Measurements from ENCODE around the gene C19orf38. TPM values are rescaled to one million over a fixed set of nuclear protein-coding genes. Genes with fewer than 3 reads are reported as not detected.

Gene C19orf38
- total and polyA plus RNA-seq, 9 of the 15 experiments (the other 6 are each of a cell fraction or from before 2014, with no cell fraction given) = 0.14 to 0.18 TPM; not detected in 7

GRCh38 chr19:10812902-10813404, 35.3 kb upstream of the C19orf38 start (continued):
- TF ChIP-seq, protein P1, sequence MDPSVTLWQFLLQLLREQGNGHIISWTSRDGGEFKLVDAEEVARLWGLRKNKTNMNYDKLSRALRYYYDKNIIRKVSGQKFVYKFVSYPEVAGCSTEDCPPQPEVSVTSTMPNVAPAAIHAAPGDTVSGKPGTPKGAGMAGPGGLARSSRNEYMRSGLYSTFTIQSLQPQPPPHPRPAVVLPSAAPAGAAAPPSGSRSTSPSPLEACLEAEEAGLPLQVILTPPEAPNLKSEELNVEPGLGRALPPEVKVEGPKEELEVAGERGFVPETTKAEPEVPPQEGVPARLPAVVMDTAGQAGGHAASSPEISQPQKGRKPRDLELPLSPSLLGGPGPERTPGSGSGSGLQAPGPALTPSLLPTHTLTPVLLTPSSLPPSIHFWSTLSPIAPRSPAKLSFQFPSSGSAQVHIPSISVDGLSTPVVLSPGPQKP (CRISPR knock-in tag; IDR thresholded peaks at IDR 0.05) = no peak
- TF ChIP-seq CXXC5 (CRISPR knock-in tag; IDR thresholded peaks at IDR 0.05) = peak; percentile 62
- TF ChIP-seq ATF3 (IDR thresholded peaks at IDR 0.05) = peak; percentile 70
- no peak for TF ChIP-seq ATF3 (CRISPR knock-in tag; conservative IDR thresholded peaks at IDR 0.05)
- peak; percentile 96 for TF ChIP-seq MAFG (tag; conservative IDR thresholded peaks at IDR 0.05)
- peak; percentile 97 for TF ChIP-seq ZNF316 (IDR thresholded peaks at IDR 0.05)
- no peak for TF ChIP-seq ZNF77 (CRISPR knock-in tag; IDR thresholded peaks at IDR 0.05)
- peak; percentile 89 for TF ChIP-seq MAFK (IDR thresholded peaks at IDR 0.05; ENCODE audit: low read length)
- no peak for TF ChIP-seq ZNF551 (CRISPR knock-in tag; IDR thresholded peaks at IDR 0.05)
- TF ChIP-seq, protein P2, sequence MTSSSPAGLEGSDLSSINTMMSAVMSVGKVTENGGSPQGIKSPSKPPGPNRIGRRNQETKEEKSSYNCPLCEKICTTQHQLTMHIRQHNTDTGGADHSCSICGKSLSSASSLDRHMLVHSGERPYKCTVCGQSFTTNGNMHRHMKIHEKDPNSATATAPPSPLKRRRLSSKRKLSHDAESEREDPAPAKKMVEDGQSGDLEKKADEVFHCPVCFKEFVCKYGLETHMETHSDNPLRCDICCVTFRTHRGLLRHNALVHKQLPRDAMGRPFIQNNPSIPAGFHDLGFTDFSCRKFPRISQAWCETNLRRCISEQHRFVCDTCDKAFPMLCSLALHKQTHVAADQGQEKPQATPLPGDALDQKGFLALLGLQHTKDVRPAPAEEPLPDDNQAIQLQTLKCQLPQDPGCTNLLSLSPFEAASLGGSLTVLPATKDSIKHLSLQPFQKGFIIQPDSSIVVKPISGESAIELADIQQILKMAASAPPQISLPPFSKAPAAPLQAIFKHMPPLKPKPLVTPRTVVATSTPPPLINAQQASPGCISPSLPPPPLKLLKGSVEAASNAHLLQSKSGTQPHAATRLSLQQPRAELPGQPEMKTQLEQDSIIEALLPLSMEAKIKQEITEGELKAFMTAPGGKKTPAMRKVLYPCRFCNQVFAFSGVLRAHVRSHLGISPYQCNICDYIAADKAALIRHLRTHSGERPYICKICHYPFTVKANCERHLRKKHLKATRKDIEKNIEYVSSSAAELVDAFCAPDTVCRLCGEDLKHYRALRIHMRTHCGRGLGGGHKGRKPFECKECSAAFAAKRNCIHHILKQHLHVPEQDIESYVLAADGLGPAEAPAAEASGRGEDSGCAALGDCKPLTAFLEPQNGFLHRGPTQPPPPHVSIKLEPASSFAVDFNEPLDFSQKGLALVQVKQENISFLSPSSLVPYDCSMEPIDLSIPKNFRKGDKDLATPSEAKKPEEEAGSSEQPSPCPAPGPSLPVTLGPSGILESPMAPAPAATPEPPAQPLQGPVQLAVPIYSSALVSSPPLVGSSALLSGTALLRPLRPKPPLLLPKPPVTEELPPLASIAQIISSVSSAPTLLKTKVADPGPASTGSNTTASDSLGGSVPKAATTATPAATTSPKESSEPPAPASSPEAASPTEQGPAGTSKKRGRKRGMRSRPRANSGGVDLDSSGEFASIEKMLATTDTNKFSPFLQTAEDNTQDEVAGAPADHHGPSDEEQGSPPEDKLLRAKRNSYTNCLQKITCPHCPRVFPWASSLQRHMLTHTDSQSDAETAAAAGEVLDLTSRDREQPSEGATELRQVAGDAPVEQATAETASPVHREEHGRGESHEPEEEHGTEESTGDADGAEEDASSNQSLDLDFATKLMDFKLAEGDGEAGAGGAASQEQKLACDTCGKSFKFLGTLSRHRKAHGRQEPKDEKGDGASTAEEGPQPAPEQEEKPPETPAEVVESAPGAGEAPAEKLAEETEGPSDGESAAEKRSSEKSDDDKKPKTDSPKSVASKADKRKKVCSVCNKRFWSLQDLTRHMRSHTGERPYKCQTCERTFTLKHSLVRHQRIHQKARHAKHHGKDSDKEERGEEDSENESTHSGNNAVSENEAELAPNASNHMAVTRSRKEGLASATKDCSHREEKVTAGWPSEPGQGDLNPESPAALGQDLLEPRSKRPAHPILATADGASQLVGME (CRISPR knock-in tag; IDR thresholded peaks at IDR 0.05) = peak; percentile 48; the same call in 1 of the 2 replicates
- peak; percentile 59 for TF ChIP-seq CHD4 (IDR thresholded peaks at IDR 0.05; ENCODE audit: insufficient read depth, insufficient replicate concordance, low read depth, low read length, poor library complexity, severe bottlenecking)
- TF ChIP-seq GABPB1 (CRISPR knock-in tag; IDR thresholded peaks at IDR 0.05) = peak; percentile 75; the same call in 1 of the 2 replicates
- TF ChIP-seq SOX6 (IDR thresholded peaks at IDR 0.05) = peak; percentile 51; the same call in 1 of the 2 replicates
- peak; percentile 57; the same call in 1 of the 2 replicates for TF ChIP-seq ZNF239 (CRISPR knock-in tag; IDR thresholded peaks at IDR 0.05)
- 0 out of 2 replicates have a peak, but pooled peaks have one; percentile 5 for TF ChIP-seq THRB (CRISPR knock-in tag; conservative IDR thresholded peaks at IDR 0.05)
- peak; percentile 53; the same call in 1 of the 2 replicates for TF ChIP-seq ZNF79 (CRISPR knock-in tag; IDR thresholded peaks at IDR 0.05; ENCODE audit: low read depth)
- peak; percentile 50 for TF ChIP-seq RBFOX2 (IDR thresholded peaks at IDR 0.05; ENCODE audit: low read depth, low read length)
- TF ChIP-seq DPF2 (IDR thresholded peaks at IDR 0.05) = peak; percentile 81

All from K562 (cell line).